ENCODE results near the gene TBK1. TPM values are rescaled to one million over a fixed set of nuclear protein-coding genes. Genes with fewer than 3 reads are reported as not detected.

TBK1 gene
- polyA plus RNA-seq, 3 donors, result 14.3 to 24.7 (median 15.5) TPM

DNA sequence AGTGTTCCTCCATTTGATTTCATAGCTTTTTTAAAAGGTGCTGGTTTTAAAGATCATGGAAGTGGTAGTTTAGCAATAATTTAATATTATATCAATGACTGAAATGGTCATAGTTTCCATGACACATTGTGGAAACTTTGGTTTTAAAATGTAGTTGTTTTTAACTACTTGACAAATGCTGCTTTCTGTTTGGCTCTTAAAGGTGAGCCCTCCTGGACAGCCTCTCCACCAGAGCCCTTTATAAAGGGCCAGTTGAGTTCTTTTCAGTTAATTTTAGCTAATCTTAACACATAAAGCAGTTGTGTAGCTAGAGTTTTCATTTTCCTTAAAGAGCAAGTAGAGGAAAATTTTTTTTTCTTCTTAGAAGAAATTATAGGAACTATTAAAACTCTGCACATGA is 33.7 kb upstream of the TBK1 start:
- Histone ChIP-seq H4K20me1 (ENCODE audit: insufficient read depth, low read length) (no peaks in the 10 kb centered on the region), H3K27me3 (ENCODE audit: control insufficient read depth in 2 of 2, insufficient read depth in 2 of 2, low read length in 2 of 2) (no peaks in the 10 kb centered on the region), H3K4me3 (replicated peaks in 1 of 3; ENCODE audit: low read depth in 2 of 3, low read length in 3 of 3) (no peak overlapping the region), H3K9ac (ENCODE audit: insufficient read depth, low read length, poor library complexity, severe bottlenecking) (no peak overlapping the region), H3K9me3 (replicated peaks in 1 of 2; ENCODE audit: control insufficient read depth in 1 of 2, insufficient read depth in 1 of 2, low read length in 2 of 2) (no peaks in the 10 kb centered on the region), H3K27ac (ENCODE audit: low read depth in 1 of 2, low read length in 2 of 2) (no peak overlapping the region), H3K4me1 (ENCODE audit: control insufficient read depth in 1 of 2, insufficient read depth in 2 of 2, low read length in 2 of 2) (no peaks in the 10 kb centered on the region), H2AFZ (ENCODE audit: insufficient read depth, low read depth, low read length, poor library complexity, severe bottlenecking) (no peak overlapping the region), H3K36me3 (replicated peaks in 1 of 2; ENCODE audit: control insufficient read depth in 1 of 2, insufficient read depth in 2 of 2, low read length in 2 of 2) (peaks cover 93 to 98% of the 10 kb centered on the region in 2 donors), H3K79me2 (ENCODE audit: insufficient read depth, low read length) (no peaks in the 10 kb centered on the region), H3K4me2 (replicated peaks; ENCODE audit: extremely low read depth, low read length, poor library complexity, severe bottlenecking) (no peak overlapping the region)
- no peaks in the 10 kb centered on the region for H3K27me3 Mint-ChIP-seq (ENCODE audit: low read depth in 3 of 3)
- DNase-seq, result no peak
- intact Hi-C loops (cut with micrococcal nuclease), result no loop called here
- H3K4me1 Mint-ChIP-seq, result no peaks in the 10 kb centered on the region
- no peaks in the 10 kb centered on the region for H3K9me3 Mint-ChIP-seq
- H3K27ac Mint-ChIP-seq, result no peak overlapping the region
- H3K36me3 Mint-ChIP-seq, result peaks cover 75 to 93% of the 10 kb centered on the region in 2 donors
- TF ChIP-seq CTCF (IDR thresholded peaks at IDR 0.05), result no peak
- H3K4me3 Mint-ChIP-seq, result no peak overlapping the region

DNA sequence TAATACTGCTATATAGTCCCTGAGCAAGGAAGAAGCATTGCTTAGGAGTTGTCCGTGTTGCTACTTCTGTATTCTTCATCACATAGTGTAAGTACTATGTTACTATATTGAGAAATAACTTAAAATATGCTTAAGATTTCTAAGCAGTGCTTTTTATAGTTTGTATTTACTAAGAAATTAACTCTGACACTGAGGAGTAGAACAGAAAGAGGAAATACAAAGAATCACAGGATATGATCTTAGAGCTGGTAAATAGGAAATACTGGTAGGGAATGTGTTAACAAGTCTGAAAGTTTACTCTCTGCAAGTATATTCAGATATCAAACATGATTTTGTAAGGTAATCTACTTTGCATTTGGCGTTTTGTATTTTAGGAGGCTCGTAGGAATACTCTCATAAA is 32.2 kb upstream of the TBK1 start:
- Mint-ChIP-seq H3K4me1 (no peaks in the 10 kb centered on the region), H3K27me3 (ENCODE audit: low read depth in 3 of 3) (no peaks in the 10 kb centered on the region), H3K36me3 (peaks cover 81 to 96% of the 10 kb centered on the region in 2 donors), H3K4me3 (no peak overlapping the region), H3K9me3 (no peaks in the 10 kb centered on the region), H3K27ac (no peak overlapping the region)
- intact Hi-C loops (cut with micrococcal nuclease), result loop anchor here in 1 of 2 donors (10.0 kb wide), 1 partner anchor 75 kb away; no protein-coding TSS in a partner anchor
- no peak for DNase-seq
- no CpG with 5 or more reads among the region's 3 CpGs for WGBS (ENCODE audit: insufficient coverage)
- H2AFZ ChIP-seq (ENCODE audit: insufficient read depth, low read depth, low read length, poor library complexity, severe bottlenecking), result no peak overlapping the region
- H3K9me3 ChIP-seq (replicated peaks in 1 of 2; ENCODE audit: control insufficient read depth in 1 of 2, insufficient read depth in 1 of 2, low read length in 2 of 2), result no peaks in the 10 kb centered on the region
- no peak overlapping the region for H3K9ac ChIP-seq (ENCODE audit: insufficient read depth, low read length, poor library complexity, severe bottlenecking)
- H3K27ac ChIP-seq (ENCODE audit: low read depth in 1 of 2, low read length in 2 of 2), result no peak overlapping the region
- no peak overlapping the region for H3K4me3 ChIP-seq (replicated peaks in 1 of 3; ENCODE audit: low read depth in 2 of 3, low read length in 3 of 3)
- no peaks in the 10 kb centered on the region for H3K79me2 ChIP-seq (ENCODE audit: insufficient read depth, low read length)
- H3K36me3 ChIP-seq (replicated peaks in 1 of 2; ENCODE audit: control insufficient read depth in 1 of 2, insufficient read depth in 2 of 2, low read length in 2 of 2), result peaks cover 92 to 98% of the 10 kb centered on the region in 2 donors
- no peak for TF ChIP-seq CTCF (IDR thresholded peaks at IDR 0.05)
- H3K4me2 ChIP-seq (replicated peaks; ENCODE audit: extremely low read depth, low read length, poor library complexity, severe bottlenecking), result no peak overlapping the region
- H3K4me1 ChIP-seq (ENCODE audit: control insufficient read depth in 1 of 2, insufficient read depth in 2 of 2, low read length in 2 of 2), result no peaks in the 10 kb centered on the region
- no peaks in the 10 kb centered on the region for H3K27me3 ChIP-seq (ENCODE audit: control insufficient read depth in 2 of 2, insufficient read depth in 2 of 2, low read length in 2 of 2)
- no peaks in the 10 kb centered on the region for H4K20me1 ChIP-seq (ENCODE audit: insufficient read depth, low read length)

Data from CD14-positive monocyte (primary cell).